ACC112 (cell line): ENCODE data around the gene FTO.

Experiments used
- H2AFZ ChIP-seq: fragments of 200-600 bp; sonication (generic); one replicate; pipeline ENCODE4 v1.6.0; 2017; ENCODE audit warnings: antibody characterized with exemption, low read length; ENCODE audit not compliant: unreplicated experiment
- H3K27ac ChIP-seq: fragments of 200-600 bp; sonication (generic); 2 replicates; pipeline ENCODE4 v1.5.1; 2014; ENCODE audit warnings: low read depth, mild to moderate bottlenecking, antibody characterized with exemption, low read length, moderate library complexity
- H3K27me3 ChIP-seq: fragments of 200-600 bp; sonication (generic); 2 replicates; pipeline ENCODE4 v1.6.1; 2014; ENCODE audit warnings: mild to moderate bottlenecking, antibody characterized with exemption, low read length, moderate library complexity, mixed read lengths; ENCODE audit not compliant: insufficient read depth
- H3K36me3 ChIP-seq: fragments of 200-600 bp; sonication (generic); 2 replicates; pipeline ENCODE4 v1.6.1; 2016; ENCODE audit warnings: mild to moderate bottlenecking, antibody characterized with exemption, low read length, moderate library complexity, mixed read lengths; ENCODE audit not compliant: insufficient read depth
- H3K4me1 ChIP-seq: fragments of 200-600 bp; sonication (generic); one replicate; pipeline ENCODE4 v1.6.1; 2016; ENCODE audit warnings: low read length, mixed read lengths; ENCODE audit not compliant: insufficient read depth, unreplicated experiment, control insufficient read depth
- H3K4me3 ChIP-seq: fragments of 200-600 bp; sonication (generic); 2 replicates; pipeline ENCODE4 v1.5.1; 2014; ENCODE audit warnings: mild to moderate bottlenecking, low read depth, low read length
- H3K79me2 ChIP-seq: fragments of 200-600 bp; sonication (generic); one replicate; pipeline ENCODE4 v1.6.0; 2016; ENCODE audit warnings: low read length; ENCODE audit not compliant: control insufficient read depth, unreplicated experiment, insufficient read depth

FTO gene

GRCh38 chr16:54169112-54169511, 465.2 kb downstream of the FTO start:
- H3K36me3 ChIP-seq = no peaks in the 10 kb centered on the region
- no peaks in the 10 kb centered on the region for H3K4me1 ChIP-seq
- no peaks in the 10 kb centered on the region for H3K27me3 ChIP-seq
- no peak overlapping the region for H2AFZ ChIP-seq
- no peak overlapping the region for H3K4me3 ChIP-seq
- no peak overlapping the region for H3K27ac ChIP-seq
- H3K79me2 ChIP-seq = no peaks in the 10 kb centered on the region

DNA sequence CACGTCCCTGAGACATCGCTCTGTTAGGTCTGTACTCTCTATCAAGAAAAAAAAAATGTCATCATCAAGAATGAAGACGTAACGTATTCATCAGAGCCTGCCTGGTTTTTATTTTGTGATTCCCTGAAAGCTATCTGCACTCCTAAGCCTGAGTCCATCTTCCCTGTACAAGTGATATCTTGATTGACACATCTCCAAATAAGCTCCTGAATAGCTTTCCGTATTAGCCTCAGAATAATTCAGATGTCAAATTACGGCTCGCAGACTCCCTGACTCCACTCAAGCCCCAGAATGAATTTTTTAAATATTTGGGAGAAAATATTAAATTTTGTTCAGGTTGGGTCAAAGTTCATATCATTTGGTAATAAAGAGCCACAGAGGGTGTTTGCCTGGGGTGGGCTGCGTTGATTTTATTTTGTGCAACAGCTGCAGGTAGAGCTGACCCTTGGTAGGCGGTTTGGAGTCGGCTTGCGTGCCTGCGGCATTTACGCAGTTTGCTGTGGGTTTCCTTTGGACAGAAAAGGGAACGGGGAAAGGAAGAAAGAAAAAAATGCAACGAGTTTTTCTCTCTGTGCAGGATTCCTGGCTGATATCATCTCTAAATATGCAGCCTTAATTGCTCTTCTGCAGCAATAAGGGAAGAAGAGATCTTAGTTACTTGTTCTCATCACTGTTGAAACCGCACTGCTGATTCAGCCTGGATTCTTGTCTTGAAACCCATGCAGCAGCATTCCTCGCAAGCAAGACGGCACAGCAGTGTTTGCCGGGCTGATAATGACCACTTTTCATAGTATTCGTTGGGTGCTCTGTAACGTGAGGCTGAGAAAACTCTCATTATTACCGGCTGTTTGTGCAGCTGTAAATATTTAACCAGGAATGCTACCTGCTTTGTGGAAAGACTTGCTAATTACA, 467.9 kb downstream of the FTO start:
- Histone ChIP-seq H3K27ac (no peak overlapping the region), H3K27me3 (no peaks in the 10 kb centered on the region), H3K36me3 (no peaks in the 10 kb centered on the region), H3K79me2 (no peaks in the 10 kb centered on the region), H2AFZ (no peak overlapping the region), H3K4me1 (no peaks in the 10 kb centered on the region), H3K4me3 (no peak overlapping the region)

DNA sequence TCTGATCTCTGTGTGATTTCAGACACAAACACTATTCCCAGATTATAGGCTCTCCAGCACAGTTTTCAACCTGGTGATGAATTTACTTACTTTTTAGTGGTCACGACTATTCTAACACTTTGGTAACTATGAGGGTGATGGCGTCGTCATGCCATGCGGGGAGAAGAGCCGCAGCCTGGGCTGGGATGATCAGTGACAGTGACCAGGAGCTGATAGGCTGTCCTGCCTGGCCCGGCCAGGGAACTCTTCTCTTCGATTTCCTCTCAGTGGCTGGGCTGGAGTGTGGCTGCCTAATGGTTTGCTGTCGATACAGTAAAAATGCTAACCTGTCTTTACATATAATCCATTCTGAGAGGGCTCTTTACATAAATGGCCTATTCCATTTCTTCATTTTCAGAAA, 469.5 kb downstream of the FTO start:
- no peaks in the 10 kb centered on the region for H3K79me2 ChIP-seq
- H3K36me3 ChIP-seq = no peaks in the 10 kb centered on the region
- no peak overlapping the region for H2AFZ ChIP-seq
- no peak overlapping the region for H3K4me3 ChIP-seq
- H3K27me3 ChIP-seq = no peaks in the 10 kb centered on the region
- no peak overlapping the region for H3K27ac ChIP-seq
- H3K4me1 ChIP-seq = no peaks in the 10 kb centered on the region

GRCh38 chr16:54174201-54174600, 470.2 kb downstream of the FTO start:
- H3K4me1 ChIP-seq = no peaks in the 10 kb centered on the region
- H3K4me3 ChIP-seq = no peak overlapping the region
- H2AFZ ChIP-seq = no peak overlapping the region
- no peak overlapping the region for H3K27ac ChIP-seq
- no peaks in the 10 kb centered on the region for H3K36me3 ChIP-seq
- no peaks in the 10 kb centered on the region for H3K27me3 ChIP-seq
- no peaks in the 10 kb centered on the region for H3K79me2 ChIP-seq

- Histone ChIP-seq H3K79me2 (no peaks in the 10 kb centered on the region), H2AFZ (no peak overlapping the region), H3K27me3 (no peaks in the 10 kb centered on the region), H3K27ac (no peak overlapping the region), H3K36me3 (no peaks in the 10 kb centered on the region), H3K4me1 (no peaks in the 10 kb centered on the region), H3K4me3 (no peak overlapping the region)
Observed at GRCh38 chr16:54174750-54175149, 470.8 kb downstream of the FTO start.

- Histone ChIP-seq H3K79me2 (no peaks in the 10 kb centered on the region), H3K4me3 (peak overlapping the region; percentile 63), H3K27ac (no peak overlapping the region), H2AFZ (peak overlapping the region; percentile 66), H3K36me3 (no peaks in the 10 kb centered on the region), H3K4me1 (no peaks in the 10 kb centered on the region), H3K27me3 (no peaks in the 10 kb centered on the region)
Observed at GRCh38 chr16:54175169-54175551, 471.2 kb downstream of the FTO start.

DNA sequence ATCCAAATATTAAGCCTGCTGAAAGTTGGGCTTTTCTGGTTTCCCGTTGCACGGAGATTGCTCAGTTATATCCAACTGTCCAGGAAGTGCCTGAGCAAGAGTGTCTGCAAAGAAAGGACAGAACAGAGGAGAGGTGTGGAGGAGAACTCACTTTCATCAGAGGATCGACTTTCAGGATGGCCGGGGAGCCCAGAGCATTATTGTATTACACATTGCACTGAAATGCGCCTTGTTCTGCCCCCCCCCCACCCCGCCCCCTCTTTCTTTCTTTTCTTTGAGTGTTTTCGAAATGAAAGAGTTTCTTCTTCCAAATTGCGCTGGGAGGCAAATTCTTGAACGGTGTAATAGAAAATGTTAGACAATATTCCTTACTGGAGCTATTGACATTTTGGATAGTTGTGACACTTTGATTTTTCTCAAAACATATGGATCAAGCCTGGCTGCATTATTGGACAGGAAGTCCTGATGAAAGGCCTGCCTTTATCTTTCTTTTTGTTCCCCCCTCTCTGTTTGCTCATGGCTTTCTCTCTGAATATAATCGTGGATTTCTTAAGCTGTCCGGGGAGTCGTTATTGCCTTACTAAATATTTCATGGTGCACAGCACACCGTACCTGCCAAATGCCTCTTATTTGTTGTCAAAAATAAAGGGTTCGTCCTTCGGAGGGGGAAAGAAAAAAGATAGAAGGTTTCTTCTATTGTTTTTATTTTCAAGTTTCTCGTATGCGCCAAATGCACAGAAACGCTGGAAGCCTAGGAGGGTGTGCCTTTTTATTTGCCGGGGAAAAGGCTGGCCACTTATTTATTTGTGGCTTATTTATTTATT, 471.8 kb downstream of the FTO start:
- H3K4me3 ChIP-seq = peak overlapping the region; percentile 63
- no peaks in the 10 kb centered on the region for H3K4me1 ChIP-seq
- no peaks in the 10 kb centered on the region for H3K27me3 ChIP-seq
- H2AFZ ChIP-seq = peak overlapping the region; percentile 66
- no peaks in the 10 kb centered on the region for H3K79me2 ChIP-seq
- no peak overlapping the region for H3K27ac ChIP-seq
- H3K36me3 ChIP-seq = no peaks in the 10 kb centered on the region

DNA sequence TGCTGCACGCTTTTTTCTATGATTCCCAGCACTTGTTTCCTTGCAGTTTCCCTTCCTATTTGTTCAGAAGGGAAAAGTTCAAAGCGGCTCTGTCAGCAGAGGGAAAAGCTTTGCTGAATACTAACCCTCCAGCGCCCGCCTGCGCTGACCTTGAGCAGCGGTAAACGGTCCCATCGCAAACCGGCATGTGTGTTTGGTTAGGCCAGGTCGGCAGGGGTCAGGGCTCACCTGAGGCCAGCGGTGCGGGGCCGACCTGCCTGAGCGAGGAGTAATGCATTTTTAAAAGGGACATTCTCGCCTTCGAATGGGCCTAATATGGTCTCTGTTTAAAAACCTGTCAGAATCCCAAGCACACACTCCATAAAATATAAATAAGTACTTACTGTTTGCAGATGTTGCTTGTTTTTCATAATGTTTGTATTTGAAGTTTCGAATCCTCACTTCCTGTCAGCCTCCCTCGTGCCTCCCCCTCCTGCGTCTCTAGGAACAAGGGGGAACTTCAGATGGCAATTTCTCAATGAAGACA, 472.5 kb downstream of the FTO start:
- Histone ChIP-seq H3K4me3 (peak overlapping the region; percentile 63; the same call in 1 of the 2 replicates), H3K79me2 (no peaks in the 10 kb centered on the region), H3K4me1 (no peaks in the 10 kb centered on the region), H3K27me3 (no peaks in the 10 kb centered on the region), H3K36me3 (no peaks in the 10 kb centered on the region), H3K27ac (no peak overlapping the region), H2AFZ (no peak overlapping the region)

DNA sequence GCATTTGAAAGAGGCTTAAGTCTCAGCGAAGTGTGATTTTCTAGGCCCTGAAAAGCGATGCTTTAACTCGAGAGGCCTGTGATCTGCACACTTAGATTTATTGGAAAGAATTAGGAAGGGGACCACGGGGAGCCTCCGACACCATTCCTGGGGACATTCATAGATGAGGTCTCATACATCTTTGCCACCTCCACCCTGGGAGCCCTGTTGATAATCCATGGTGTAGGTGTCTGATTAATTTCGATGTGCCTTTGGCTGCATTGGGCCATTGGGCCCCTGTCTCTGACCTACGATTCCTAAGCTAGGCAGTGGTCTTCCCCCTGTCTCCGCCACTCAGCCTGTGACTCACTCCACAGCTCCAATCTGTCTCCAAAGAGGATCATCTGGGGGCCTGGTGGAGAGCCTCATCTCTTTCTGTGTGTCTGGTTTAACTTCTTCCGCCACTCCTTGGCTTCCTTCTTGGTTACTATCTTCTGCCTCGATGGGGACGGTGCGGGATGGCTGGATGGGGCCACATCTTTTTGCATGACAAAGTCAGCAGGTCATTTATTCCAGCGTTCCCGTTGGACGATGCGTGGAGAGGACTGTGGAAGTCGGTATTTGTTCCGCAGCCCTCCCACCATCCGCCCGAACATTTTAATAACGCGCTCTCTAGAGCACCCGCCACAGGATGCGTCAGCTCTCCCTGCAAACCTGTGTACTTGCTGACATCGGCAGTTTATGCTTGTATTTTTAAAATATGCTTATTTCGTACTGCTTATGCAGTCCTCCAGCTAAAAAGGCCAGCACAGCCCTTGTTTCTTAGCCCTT, 473.3 kb downstream of the FTO start:
- Histone ChIP-seq H2AFZ (no peak overlapping the region), H3K27ac (no peak overlapping the region), H3K36me3 (no peaks in the 10 kb centered on the region), H3K4me3 (no peak overlapping the region), H3K4me1 (no peaks in the 10 kb centered on the region), H3K79me2 (no peaks in the 10 kb centered on the region), H3K27me3 (no peaks in the 10 kb centered on the region)

- Histone ChIP-seq H2AFZ (no peak overlapping the region), H3K36me3 (no peaks in the 10 kb centered on the region), H3K4me1 (no peaks in the 10 kb centered on the region), H3K79me2 (no peaks in the 10 kb centered on the region), H3K27me3 (no peaks in the 10 kb centered on the region), H3K4me3 (no peak overlapping the region), H3K27ac (no peak overlapping the region)
Observed at GRCh38 chr16:54177862-54178477, 474.0 kb downstream of the FTO start.
